ENCODE results near the gene UGT2A2.
"Not testable (repeated sequence)": the region's sequence is repeated elsewhere in the genome, so short reads cannot be mapped to it uniquely, and the experiment has no call there.

The UGT2A2 gene

DNA sequence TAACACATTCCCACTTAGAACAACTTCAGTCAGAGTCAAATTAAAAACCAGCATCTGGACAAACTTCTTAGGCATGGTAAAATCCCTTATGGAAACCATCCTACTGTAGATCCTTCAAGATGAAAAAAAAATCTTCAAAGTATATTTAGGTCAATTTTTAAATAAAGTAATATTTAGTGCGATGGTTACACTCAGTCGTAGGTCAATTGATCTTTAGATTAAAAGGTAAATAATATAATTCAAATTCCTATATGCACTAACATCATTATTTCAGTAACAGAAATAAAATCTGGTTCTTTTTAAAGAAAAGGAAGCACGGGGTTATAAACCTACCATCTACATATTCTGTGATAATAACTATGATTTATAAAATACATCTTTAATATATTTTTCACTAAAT is at the start of gene UGT2A2:
UGT2A2 (minus strand) TSS at position 101 of the 400 bp plus-strand sequence; CDS start at position 99, 2 bp downstream.
- no peak for DNase-seq (ENCODE audit: low read depth in 2 of 3, low spot score in 2 of 3)

GRCh38 chr4:69684804-69685203 is 45.4 kb upstream of the UGT2A2 start:
- no peak for DNase-seq (ENCODE audit: low read depth in 2 of 3, low spot score in 2 of 3)

DNA sequence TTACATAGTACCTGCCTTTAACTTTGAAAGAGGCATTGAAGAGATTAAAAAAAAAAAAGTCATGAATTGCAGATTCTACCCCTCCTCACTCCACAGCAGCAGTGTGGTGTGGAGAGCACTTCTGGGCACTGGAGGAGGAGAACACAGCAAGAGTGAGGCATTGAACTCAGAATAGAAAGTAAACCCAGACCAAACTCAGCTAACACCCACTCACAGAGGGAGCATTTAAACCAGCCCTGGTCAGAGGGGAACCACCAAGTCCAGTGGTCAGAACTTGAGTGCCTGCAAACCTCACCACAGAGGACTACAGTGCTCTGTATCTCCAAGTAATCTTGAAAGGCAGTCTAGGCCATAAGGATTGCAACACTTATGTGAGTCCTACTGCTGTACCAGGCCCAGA is 29.2 kb upstream of the UGT2A2 start:
- DNase-seq (ENCODE audit: low read depth in 2 of 3, low spot score in 2 of 3), result no peak

DNA sequence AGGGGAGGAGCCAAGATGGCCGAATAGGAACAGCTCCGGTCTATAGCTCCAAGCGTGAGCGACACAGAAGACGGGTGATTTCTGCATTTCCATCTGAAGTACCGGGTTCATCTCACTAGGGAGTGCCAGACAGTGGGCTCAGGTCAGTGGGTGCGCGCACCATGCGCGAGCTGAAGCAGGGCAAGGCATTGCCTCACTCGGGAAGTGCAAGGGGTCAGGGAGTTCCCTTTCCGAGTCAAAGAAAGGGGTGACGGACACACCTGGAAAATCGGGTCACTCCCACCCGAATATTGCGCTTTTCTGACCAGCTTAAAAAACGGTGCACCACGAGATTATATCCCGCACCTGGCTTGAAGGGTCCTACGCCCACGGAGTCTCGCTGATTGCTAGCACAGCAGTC is 24.6 kb upstream of the UGT2A2 start:
- not testable (repeated sequence) for DNase-seq (ENCODE audit: low read depth in 2 of 3, low spot score in 2 of 3)

GRCh38 chr4:69661130-69661803 is 21.8 kb upstream of the UGT2A2 start:
- not testable (repeated sequence) for DNase-seq (ENCODE audit: low read depth in 2 of 3, low spot score in 2 of 3)

- no peak for DNase-seq (ENCODE audit: low read depth in 2 of 3, low spot score in 2 of 3)
These were observed 18.7 kb upstream of the UGT2A2 start for GRCh38 chr4:69658133-69658532.

- DNase-seq (ENCODE audit: low read depth in 2 of 3, low spot score in 2 of 3), result no peak
These were observed 17.3 kb upstream of the UGT2A2 start for GRCh38 chr4:69656653-69657158.

DNA sequence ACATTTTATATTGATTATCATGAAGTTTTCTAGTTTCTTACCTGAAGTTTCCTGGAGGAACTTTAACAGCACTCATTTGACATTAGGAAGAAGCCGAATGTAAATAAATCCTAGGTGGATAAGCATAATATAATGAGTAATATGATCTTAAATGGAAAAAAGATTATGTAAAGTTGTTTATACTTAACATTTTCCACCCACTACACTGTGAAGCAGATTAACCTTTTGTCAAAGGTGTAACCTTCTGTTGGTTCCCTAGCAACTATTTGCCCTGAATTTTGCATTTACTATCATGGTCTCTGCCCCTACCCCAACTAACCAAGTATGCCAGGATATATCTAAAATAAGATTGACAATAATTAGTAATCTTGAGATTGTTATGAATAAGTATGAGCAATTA is 13.7 kb upstream of the UGT2A2 start, which contains the start of gene UGT2A1:
UGT2A1 (minus strand) TSS at position 101 of the 400 bp plus-strand sequence. CDS start 5,603 bp downstream, outside the sequence.
- DNase-seq (ENCODE audit: low read depth in 2 of 3, low spot score in 2 of 3), result no peak

GRCh38 chr4:69650872-69651271 is 11.4 kb upstream of the UGT2A2 start:
- DNase-seq (ENCODE audit: low read depth in 2 of 3, low spot score in 2 of 3), result no peak

- no peak for DNase-seq (ENCODE audit: low read depth in 2 of 3, low spot score in 2 of 3)
These were observed 10.2 kb upstream of the UGT2A2 start for GRCh38 chr4:69649629-69650028.

DNA sequence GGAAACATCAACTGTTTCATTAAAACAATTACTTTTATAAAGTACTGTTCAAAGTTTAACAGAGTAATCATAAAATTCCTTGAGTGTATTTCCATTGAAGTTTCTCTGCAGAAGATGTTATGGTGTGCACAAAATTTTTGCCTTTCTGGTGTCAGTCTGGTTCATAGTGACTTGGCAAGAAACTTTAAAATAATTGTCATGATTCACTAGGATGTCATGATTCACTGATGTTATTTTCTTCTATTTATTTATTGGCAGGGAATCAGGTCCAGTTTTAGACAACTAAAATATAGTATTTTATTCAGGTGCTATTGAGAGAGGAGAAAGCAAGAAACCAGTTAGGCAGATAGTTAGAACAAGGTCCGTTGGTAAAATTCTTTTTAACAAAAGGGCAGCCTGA is 9.8 kb upstream of the UGT2A2 start:
- DNase-seq (ENCODE audit: low read depth in 2 of 3, low spot score in 2 of 3), result no peak

GRCh38 chr4:69642961-69643360 is 3.5 kb upstream of the UGT2A2 start:
- DNase-seq (ENCODE audit: low read depth in 2 of 3, low spot score in 2 of 3), result no peak

DNA sequence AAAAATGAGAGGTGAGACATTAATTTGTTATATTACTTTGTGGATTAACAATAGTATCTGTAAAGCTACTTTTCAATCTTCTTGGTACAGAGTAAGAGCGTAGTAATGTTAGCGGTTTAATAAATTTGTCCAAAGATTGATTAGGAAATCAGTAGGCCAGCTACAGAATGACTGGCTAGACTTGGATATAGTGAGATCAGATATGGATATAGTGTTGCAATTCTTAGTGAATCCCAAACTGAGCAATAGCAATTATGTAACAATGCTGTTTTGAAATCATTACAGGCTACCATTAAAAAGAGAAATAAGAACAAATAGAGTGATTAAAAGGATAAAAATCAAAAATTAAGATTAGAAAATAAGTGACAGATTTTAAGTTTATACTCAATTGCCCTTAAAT is 847 bp upstream of the UGT2A2 start:
- DNase-seq (ENCODE audit: low read depth in 2 of 3, low spot score in 2 of 3), result no peak

GRCh38 chr4:69617083-69617694 is 22.3 kb downstream of the UGT2A2 start:
- no peak for DNase-seq (ENCODE audit: low read depth in 2 of 3, low spot score in 2 of 3)

DNA sequence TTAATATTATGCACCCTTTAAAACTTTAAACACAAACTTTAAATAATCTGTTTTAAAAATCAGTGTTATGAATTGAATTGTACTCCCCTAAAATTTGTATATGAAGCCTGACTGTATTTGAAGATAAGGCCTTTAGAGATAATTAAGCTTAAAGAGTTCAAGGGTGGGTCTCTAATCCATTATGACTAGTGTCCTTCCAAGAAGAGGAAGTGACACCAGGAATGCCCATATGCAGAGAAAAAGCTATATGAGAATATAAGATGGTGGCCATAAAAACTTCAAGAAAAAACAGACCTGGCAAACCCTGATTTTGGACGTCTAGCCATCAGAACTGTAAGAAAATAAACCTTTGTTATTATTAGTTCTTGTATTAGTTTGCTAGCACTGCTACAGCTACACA is 29.0 kb downstream of the UGT2A2 start:
- no peak for DNase-seq (ENCODE audit: low read depth in 2 of 3, low spot score in 2 of 3)

GRCh38 chr4:69601065-69601464 is 38.4 kb downstream of the UGT2A2 start:
- DNase-seq (ENCODE audit: low read depth in 2 of 3, low spot score in 2 of 3), result no peak

DNA sequence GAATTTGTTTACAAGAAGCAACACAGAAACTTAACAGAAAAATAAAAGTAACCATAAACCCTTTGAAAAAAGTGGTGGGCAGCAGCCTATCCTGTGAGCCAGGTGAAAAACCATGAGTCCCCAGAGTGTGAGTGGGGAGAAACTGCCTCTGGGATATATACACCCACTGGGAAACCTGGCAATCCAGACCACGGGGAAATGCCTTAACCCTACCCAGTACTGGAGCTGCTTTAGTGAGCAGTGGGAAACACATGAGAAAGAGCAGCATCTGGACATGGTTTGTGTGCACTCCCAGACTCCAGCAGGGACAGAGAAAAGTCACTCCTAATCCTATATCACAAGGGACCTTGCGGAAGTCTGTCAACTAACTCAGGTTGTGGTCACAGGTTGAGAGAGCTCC is 39.4 kb downstream of the UGT2A2 start:
- DNase-seq (ENCODE audit: low read depth in 2 of 3, low spot score in 2 of 3), result no peak

- no peak for DNase-seq (ENCODE audit: low read depth in 2 of 3, low spot score in 2 of 3)
These were observed 45.1 kb downstream of the UGT2A2 start for GRCh38 chr4:69594382-69594781.

GRCh38 chr4:69591364-69591763 is 48.1 kb downstream of the UGT2A2 start:
- DNase-seq (ENCODE audit: low read depth in 2 of 3, low spot score in 2 of 3), result no peak

GRCh38 chr4:69589884-69590283 is 49.6 kb downstream of the UGT2A2 start:
- DNase-seq (ENCODE audit: low read depth in 2 of 3, low spot score in 2 of 3), result no peak

DNA sequence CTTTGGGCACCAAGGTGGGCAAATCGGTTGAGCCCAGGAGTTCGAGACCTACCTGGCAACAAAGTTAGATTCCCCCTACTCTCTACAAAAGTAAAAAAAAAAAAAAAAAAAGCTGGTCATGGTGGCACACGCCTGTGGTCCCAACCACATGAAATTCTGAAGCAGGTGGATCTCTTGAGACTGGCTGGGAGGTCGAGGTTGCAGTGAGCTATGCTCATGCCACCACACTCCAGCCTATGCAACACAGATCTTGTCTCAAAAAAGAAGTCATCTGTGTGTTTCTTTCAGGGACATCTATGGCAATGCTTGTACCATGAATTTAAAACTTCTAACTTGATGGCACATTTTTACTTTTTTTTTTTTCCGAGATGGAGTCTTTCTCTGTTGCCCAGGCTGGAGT is 55.3 kb downstream of the UGT2A2 start:
- DNase-seq (ENCODE audit: low read depth in 2 of 3, low spot score in 2 of 3), result no peak

DNA sequence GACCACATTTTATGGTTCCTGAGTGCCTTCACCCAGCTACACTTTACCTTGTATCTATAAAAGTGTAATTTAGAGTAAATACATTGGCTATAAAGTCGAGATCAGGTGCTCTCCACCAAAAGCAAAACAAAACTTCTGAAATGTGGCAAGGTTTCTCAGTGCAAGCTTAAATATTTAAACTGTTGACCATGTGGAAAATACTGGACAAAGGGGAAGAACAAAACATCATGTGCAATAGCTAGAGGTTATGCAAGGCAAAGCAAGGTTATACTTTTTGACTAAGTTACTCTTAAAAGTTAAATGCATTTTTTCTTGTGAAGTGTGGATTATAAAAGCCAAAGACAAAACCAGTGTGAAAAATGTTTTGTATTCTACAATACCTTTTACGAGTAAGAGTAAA is 55.9 kb downstream of the UGT2A2 start:
- no peak for DNase-seq (ENCODE audit: low read depth in 2 of 3, low spot score in 2 of 3)

DNA sequence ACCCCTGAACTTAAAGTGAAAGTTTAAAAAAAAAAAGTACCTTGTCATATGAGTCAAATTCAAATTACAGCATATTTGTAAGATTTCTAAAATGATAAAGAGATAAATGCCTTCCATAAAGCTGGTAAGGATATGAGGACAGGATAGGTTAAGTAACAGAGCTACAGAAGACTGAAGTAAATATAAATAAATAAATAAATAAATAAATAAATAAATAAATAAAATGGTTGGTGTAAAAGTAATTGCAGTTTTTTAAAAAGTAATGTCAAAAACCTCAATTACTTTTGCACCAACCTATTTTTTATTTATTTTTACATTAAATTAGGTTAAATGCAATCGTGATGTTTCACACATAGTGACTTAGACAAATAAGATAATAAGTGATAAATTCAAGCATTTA is 62.2 kb downstream of the UGT2A2 start:
- no peak for DNase-seq (ENCODE audit: low read depth in 2 of 3, low spot score in 2 of 3)

Data from activated CD8-positive, alpha-beta memory T cell treated with anti-CD3 and anti-CD28 coated beads for 48 hours (primary cell).